Endometrium (tissue), 2 donors: ENCODE measurements around the gene C17orf107.

Experiments used
- FAIRE-seq: peaks from 2 replicates; lab custom pipeline; 2012; peaks lifted over from hg19 to GRCh38; lab: Jason Lieb, UNC
- donor health status: control.
- donor health status: control.

Gene C17orf107

DNA sequence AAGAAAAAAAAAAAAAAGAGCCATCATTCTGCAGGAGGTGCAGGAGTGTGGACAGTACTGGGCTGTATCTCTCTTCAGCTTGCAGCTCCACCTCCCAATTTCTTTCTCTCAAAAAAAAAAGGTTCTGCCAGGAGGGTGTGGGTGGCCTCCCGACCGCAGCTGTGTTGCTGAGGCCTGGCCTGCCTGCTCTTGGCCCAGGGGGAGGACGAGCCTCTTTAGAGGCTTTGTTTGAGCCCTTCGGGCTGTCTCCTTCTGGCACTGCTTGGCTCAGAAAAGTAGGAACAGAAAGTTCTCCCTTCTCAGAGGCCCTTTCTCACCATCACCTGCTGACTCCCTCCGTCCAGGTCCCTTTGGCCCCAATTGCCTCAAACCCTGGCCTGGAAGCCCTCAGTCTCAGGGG lies 22.2 kb upstream of the C17orf107 start:
- no peak for FAIRE-seq

DNA sequence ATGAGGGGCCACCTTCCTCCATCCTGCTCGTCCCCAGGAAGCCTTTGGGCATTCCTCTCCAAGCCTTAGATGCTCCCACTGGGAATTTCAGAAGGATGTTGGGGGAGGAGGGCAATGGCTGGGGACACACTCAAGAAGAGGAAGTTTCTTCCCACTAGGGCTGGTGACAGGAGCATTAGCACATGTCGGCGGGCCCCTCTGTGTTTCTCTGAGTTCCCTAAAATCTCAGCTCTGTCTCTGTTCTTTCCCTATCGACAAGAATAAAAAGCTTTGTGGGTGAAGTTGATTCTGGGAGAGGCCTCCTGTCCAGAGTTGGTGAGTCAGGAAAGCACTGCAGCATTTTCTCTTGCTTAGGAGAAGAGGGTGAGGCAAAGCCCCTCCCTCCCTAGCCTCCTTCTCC lies 19.7 kb upstream of the C17orf107 start:
- FAIRE-seq, result no peak

DNA sequence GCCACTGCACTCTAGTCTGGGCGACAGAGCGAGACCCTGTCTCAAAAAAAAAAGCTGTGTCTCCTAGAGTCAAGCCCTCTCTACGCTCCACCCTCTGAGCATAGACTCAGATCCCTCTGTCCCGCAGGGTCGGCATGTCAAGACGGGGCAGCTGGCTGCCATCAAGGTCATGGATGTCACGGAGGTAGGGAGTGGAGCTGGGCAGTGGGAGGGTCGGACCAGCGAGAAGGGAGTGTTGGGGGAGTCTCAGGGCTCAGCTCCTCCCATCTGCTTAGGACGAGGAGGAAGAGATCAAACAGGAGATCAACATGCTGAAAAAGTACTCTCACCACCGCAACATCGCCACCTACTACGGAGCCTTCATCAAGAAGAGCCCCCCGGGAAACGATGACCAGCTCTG lies 18.5 kb upstream of the C17orf107 start:
- FAIRE-seq, result no peak

DNA sequence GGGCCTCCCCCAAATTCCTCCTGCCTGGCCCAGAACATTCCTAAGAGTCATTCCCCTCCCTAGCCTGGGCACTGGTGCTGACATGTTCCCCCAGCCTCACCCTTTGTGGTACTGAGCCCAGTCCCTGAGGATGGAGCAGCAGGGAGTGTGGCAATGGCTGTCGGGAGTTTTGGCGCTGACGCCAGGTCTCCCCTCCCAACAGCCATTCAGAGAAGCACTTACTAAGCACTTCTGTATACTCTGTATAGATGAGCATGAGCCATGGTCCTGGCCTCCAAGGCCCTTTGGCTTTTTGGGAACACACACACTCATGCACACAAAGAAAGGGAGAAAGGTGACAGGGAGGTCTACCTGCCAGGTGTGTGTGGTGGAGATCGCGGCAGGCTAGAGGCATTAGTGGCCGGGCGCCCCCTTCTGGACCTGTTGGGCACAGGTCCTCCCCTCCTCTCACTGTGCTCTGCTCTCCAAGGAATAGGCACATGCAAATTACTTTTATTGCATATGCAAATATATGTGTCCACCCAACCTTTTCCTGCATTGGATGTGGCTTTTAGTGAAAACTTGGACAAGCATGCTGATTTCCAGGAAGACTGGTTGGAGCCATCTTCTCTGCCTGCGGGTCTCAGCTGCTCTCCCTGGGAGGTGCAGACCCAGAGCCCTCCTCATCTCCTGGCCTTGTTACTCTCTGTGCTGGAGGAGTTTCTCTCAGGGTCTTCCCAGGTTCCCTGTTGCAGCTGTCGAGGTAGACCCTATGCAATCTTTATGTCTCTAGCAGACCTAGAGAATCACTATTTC lies 17.4 kb upstream of the C17orf107 start:
- no peak for FAIRE-seq

DNA sequence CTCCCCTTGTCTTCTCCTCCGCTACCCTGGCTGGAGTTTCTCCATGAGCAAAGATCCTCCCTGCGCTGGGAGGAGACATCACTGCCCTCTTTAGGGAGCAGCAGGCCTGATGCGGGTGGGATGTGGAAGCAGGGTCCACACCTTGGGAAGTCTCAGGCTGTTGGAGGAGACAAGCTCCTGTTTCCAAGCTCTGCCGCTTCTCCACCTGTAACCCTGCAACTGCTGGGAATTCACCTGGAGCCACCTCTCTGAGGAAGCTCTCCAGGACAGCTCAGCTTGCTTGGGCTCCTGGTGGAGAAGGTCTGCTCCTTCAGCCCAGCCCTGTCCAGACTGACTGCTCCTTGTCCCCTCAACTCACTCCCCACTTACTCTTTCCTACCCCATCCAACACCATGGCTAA lies 14.8 kb upstream of the C17orf107 start:
- no peak for FAIRE-seq

DNA sequence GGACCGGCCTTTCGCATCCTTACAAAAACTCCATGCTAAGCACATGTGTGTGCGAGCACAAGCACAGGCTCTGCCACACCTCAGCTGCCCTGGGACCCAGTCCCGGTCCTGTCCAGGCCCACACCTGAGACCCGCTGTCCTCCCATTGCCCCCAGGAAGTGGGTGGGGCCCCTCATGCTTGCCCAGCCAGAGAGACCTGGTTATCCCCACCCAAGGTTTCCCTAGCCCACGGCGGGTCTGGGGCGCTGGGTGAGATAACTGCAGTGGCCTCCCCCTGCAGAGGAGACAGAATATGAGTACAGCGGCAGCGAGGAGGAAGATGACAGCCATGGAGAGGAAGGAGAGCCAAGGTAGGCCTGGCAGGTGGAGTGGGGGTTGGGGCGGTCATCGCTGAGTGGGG lies 12.5 kb upstream of the C17orf107 start:
- no peak for FAIRE-seq

DNA sequence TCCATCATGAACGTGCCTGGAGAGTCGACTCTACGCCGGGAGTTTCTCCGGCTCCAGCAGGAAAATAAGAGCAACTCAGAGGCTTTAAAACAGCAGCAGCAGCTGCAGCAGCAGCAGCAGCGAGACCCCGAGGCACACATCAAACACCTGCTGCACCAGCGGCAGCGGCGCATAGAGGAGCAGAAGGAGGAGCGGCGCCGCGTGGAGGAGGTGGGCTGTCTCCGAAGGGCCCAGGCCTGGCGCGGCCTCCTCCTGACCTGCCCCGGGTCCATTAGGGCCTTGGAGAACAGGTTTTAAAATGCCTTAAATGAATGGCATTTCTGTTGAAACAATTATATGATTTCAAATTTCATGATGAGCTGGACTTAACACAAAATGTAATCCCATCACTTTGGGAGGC lies 11.8 kb upstream of the C17orf107 start:
- no peak for FAIRE-seq

DNA sequence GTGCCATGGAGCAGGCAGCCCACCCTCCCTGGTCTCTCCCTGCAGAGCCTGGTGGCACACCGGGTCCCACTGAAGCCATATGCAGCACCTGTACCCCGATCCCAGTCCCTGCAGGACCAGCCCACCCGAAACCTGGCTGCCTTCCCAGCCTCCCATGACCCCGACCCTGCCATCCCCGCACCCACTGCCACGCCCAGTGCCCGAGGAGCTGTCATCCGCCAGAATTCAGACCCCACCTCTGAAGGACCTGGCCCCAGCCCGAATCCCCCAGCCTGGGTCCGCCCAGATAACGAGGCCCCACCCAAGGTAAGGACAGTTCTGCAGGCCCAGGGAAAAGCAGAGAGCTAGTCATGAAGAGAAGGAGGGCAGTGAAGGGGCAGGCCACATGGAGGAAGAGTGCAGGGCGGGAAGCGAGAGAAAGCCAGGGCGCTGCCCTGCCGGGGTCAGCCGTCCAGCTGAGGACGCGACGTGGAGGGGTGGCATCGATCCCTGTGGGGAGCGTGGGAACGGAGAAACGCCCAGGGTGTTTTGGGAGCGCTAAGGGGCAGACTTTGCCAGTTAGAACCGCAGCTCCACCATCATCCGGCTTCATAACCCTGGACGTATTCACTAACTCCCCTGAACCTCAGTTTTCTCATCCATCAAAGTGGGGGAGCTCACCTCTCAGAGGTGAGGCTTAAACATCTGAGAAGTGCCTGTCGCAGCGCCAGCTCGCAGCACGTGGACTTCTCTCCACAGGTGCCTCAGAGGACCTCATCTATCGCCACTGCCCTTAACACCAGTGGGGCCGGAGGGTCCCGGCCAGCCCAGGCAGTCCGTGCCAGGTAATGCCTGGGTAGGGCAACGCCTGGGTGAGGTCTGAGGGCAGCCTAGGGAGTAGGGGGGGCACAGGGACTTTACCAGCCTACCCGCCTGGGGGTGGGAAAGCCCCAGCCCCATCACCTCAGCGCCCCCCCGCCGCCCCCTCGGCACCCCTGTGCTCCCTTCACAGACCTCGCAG lies 7.6 kb upstream of the C17orf107 start:
- FAIRE-seq, result no peak

DNA sequence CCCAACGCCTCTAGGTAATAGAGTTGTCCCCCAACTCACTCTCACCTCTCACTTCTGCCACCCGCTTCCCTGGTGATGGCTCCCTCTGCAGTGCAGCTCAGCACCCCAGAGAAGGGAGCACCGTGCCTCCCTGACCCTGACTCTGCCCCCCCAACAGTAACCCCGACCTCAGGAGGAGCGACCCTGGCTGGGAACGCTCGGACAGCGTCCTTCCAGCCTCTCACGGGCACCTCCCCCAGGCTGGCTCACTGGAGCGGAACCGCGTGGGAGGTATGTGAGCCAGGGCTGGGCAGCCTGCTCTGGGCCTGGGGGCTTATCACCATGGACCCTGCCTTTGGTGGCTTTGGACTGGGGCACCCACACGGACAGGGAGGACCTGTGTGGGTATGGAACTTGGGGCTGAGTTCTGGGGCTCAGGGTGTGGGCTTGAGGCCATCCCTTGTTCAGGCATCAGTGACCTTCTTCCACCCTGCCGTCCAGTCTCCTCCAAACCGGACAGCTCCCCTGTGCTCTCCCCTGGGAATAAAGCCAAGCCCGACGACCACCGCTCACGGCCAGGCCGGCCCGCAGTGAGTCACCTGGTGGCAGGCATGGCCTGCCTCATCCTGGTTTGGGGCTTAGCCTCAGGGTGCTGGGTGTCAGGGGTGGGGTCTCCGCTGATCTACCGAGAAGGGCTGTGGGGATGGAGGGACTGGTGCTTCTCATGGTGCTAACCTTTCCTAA lies 6.7 kb upstream of the C17orf107 start:
- no peak for FAIRE-seq

DNA sequence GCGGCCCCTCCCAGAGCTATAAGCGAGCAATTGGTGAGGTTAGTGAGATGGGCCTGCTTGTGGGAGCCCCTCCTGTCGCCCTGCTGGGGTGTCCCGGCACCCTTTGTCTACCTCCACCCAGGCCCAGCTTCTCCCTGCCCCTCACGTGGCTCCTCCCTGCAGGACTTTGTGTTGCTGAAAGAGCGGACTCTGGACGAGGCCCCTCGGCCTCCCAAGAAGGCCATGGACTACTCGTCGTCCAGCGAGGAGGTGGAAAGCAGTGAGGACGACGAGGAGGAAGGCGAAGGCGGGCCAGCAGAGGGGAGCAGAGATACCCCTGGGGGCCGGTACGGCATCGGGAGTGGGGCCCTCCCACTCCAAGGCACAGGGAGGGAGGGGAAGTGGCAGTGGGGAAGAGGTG lies 6.1 kb upstream of the C17orf107 start:
- no peak for FAIRE-seq

DNA sequence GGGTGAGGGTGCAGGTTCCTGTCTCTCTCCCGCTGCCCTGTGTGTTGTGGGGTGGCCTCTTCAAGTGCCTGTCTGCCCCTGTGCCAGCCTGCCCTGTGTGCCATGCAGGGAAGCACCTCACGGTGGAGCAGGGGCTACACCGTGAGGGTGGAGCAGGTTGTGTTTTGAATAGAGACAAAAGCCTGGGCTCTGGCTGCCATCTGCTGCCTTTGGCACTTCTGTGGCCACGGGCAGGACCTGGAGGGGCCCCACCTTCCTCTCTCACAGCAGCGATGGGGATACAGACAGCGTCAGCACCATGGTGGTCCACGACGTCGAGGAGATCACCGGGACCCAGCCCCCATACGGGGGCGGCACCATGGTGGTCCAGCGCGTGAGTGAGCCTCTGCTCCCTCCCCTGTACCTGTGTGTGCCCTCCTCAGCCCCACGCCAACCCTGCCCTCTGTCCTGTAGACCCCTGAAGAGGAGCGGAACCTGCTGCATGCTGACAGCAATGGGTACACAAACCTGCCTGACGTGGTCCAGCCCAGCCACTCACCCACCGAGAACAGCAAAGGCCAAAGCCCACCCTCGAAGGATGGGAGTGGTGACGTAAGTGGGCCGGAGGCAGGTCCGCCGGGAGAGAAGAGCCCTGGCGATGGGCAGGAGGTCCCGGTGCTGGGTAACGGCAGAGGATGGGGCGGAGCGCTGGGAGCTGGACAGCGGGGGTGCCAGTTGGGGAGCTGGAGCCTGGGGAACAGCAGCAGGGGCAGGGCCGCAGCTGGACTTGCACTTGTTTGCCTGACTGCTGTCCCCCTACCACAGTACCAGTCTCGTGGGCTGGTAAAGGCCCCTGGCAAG lies 5.4 kb upstream of the C17orf107 start:
- FAIRE-seq, result no peak

DNA sequence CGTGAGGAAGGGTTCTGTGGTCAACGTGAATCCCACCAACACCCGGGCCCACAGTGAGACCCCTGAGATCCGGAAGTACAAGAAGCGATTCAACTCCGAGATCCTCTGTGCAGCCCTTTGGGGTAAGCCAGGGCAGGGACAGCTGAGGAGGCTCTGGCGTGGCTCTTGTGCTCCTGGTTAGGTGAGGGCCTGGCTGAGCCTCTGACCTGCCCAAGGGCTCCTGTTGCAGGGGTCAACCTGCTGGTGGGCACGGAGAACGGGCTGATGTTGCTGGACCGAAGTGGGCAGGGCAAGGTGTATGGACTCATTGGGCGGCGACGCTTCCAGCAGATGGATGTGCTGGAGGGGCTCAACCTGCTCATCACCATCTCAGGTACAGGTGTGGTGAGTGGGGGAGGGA lies 4.2 kb upstream of the C17orf107 start:
- FAIRE-seq, result no peak

DNA sequence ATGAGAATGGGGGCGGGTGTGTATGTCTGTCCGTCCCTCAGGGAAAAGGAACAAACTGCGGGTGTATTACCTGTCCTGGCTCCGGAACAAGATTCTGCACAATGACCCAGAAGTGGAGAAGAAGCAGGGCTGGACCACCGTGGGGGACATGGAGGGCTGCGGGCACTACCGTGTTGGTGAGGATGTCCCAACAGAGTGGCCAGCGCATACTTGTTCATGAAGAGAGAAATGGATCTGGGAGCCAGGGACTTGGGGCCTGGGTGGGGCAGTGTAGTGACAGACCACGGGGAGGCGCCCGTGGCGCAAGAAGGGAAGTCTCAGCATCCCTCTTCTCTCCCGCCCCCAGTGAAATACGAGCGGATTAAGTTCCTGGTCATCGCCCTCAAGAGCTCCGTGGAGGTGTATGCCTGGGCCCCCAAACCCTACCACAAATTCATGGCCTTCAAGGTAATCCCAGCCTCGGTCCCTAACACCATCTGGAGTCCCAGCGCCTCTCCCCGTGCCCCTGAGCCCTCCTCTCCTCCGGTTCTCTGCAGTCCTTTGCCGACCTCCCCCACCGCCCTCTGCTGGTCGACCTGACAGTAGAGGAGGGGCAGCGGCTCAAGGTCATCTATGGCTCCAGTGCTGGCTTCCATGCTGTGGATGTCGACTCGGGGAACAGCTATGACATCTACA lies 3.5 kb upstream of the C17orf107 start:
- FAIRE-seq, result no peak

DNA sequence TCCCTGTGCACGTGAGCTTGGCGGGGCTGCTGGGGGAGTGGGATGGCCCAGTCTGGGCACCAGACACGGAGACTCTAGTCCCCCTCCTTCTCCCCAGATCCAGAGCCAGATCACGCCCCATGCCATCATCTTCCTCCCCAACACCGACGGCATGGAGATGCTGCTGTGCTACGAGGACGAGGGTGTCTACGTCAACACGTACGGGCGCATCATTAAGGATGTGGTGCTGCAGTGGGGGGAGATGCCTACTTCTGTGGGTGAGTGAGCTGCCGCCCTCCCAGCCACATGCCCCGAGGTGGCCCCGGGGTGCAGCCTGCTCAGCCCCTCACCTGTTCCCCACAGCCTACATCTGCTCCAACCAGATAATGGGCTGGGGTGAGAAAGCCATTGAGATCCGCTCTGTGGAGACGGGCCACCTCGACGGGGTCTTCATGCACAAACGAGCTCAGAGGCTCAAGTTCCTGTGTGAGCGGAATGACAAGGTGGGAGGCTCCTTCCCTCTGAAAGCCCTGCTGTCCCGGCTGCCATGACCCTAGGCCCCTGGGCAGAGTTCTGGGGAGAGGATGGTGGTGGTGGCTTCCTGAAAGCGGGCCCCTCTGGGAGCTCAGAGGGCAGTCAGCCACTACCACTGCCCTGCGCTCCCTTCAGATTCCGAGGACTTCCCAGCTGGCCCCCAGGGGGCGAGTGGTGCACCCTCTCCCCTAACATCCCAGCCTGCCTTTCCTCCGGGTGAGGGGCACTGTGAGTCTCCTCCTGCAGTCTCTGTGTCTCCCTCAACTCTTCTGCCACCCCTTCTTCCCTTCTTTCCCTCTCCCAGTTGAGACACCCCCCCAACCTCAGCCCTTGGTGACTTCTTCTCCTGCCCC lies 2.8 kb upstream of the C17orf107 start:
- no peak for FAIRE-seq

DNA sequence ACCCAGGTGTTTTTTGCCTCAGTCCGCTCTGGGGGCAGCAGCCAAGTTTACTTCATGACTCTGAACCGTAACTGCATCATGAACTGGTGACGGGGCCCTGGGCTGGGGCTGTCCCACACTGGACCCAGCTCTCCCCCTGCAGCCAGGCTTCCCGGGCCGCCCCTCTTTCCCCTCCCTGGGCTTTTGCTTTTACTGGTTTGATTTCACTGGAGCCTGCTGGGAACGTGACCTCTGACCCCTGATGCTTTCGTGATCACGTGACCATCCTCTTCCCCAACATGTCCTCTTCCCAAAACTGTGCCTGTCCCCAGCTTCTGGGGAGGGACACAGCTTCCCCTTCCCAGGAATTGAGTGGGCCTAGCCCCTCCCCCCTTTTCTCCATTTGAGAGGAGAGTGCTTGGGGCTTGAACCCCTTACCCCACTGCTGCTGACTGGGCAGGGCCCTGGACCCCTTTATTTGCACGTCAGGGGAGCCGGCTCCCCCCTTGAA lies 2.1 kb upstream of the C17orf107 start:
- FAIRE-seq, result no peak

DNA sequence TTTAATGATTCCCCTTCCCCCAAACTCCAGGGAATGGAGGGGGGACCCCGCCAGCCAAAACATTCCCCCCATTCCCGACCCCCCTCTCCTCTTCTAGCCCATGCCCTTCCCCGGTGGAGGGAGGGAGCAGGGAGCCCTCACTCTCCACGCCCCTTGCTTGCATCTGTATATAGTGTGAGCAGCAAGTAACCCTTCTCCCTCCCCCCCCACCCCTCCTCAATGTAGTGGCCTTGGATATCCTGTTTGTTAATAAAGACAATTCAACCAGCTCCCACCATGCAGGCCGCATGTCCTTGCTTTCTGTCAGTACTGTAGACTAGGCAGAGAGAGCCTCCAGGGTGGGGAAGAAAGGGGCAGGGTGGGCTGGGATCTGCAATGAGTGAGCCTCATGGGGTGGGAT lies 1.6 kb upstream of the C17orf107 start:
- no peak for FAIRE-seq

DNA sequence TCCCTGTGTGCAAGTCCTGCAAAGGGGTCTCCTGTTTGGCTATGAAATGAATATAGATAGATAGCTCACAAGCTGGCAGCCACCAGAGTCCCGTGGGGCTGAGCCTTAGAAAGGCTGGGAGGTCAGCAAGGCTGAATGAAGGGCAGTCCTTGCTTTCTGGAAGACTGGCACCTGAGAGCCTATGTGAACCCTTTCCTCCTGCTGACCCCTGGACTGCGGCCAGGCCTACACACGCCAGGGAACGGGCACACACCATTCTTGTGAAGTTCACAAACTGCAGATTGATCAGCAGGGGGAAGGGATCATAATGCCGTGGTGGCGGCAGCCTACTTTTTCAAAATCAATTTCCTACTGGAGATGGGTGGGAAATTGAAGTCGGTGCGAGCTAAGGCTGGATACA lies 985 bp upstream of the C17orf107 start:
- FAIRE-seq, result no peak

DNA sequence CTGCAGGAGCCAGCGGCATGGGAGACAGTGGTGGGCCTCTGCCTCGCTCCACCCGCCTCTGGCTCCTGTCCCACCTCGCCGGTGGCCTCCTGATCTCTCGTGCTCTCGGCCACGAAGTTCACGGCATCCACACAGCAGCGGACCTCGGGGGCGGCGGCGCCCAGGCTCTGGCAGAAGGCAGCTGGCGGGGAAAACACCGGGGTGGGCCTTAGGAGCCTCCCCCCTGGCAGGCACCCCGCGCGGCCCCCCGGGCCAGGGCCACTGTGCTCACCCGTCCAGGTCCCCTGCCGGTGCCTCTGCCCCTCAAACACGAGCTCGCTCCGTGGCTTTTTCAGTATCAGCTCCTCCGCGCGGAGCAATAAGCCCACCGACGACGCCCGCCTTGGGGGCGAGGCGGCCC lies 409 bp upstream of the C17orf107 start:
- FAIRE-seq, result no peak

DNA sequence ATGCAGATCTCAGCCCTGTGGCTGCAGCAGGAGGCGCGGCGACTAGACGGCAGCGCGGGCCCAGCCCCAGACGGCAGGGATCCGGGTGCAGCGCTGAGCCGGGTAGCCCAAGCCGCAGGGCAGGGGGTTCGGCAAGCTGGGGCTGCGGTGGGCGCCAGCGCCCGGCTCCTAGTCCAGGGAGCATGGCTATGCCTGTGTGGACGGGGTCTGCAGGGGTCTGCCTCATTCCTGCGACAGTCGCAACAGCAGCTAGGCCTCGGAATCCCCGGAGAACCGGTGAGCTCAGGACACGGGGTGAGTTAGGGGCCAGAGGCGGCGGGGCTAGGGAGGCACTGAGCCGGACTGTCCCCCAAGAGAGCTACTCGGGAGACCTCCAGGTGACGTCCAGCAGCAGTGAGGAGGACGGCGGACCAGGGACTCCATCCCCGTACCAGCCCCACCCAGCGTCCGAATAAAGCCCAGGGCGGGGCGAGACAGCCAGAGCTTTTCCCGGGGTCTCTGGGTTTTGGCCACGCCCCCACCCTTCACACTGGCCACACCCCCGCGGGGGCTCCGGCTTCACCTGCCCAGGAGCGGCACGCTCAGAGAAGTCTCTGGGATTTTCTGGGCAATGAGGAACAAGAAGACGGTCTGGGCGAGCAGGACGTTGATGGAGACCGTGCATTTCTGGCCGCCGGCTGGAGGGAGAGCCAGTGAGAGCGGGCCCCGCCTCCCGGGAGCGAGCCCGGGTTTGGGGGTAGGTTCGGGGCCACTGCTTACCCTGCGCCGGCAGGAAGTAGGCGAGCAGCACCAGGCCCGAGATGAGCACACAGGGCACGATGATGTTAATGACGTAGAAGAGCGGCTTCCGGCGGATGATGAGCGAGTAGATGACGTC lies 1.1 kb downstream of the C17orf107 start:
- FAIRE-seq, result no peak
